B cell (primary cell): ENCODE results near the gene P4HA1. TPM values are rescaled to one million over a fixed set of nuclear protein-coding genes. Genes with fewer than 3 reads are reported as not detected.

Experiments used
- ATAC-seq: fragments of 200-7000 bp; cut with Tn5 transposase; one replicate; pipeline ENCODE4 v1.10.0; 2021; ENCODE audit warnings: low read depth, mild to moderate bottlenecking, moderate number of reproducible peaks, moderate library complexity
- CTCF ChIA-PET: fragments of 350-600 bp; sonication (Branson Sonifier 250); formaldehyde crosslinking; loops from one replicate; lab custom pipeline; 2021; ENCODE audit warnings: antibody characterized with exemption, inconsistent platforms; lab: Charles Lee
- POLR2A ChIA-PET: fragments of 350-600 bp; sonication (Branson Sonifier 250); formaldehyde crosslinking; loops from one replicate; lab custom pipeline; 2021; ENCODE audit warnings: antibody characterized with exemption; lab: Charles Lee
- DNase-seq: peaks from one replicate; pipeline ENCODE4 v3.0.0; 2013
- H2AFZ ChIP-seq: 2 replicates; pipeline ENCODE4 v1.6.1; 2012; ENCODE audit warnings: mild to moderate bottlenecking, low read depth, low read length; ENCODE audit not compliant: insufficient read depth, poor library complexity, severe bottlenecking
- H3K27ac ChIP-seq, 2 donors: 1 replicate in 1 of 2; 2 replicates in 1 of 2; pipeline ENCODE4 v1.5.1; 2012 to 2013; ENCODE audit warnings: low read length in 2 of 2, mild to moderate bottlenecking in 2 of 2, moderate library complexity in 1 of 2
- H3K27me3 ChIP-seq, 4 experiments: fragments of 200-600 bp in 1 of 4; sonication (generic) in 1 of 4; replicated peaks in 1 of 4; 1 replicate in 2 of 4; 2 replicates in 2 of 4; pipeline versions ENCODE4 v1.6.1 to v1.7.0; 2013 to 2016; ENCODE audit warnings: low read length in 3 of 4, mild to moderate bottlenecking in 2 of 4, mixed read lengths in 1 of 4, moderate library complexity in 1 of 4; ENCODE audit not compliant: insufficient read depth in 4 of 4, control insufficient read depth in 3 of 4; ENCODE audit errors: control extremely low read depth in 1 of 4
- H3K36me3 ChIP-seq, 2 experiments: replicated peaks in 1 of 2; 1 replicate in 1 of 2; 2 replicates in 1 of 2; pipeline versions ENCODE4 v1.6.1 to v1.7.1; 2013; ENCODE audit warnings: low read length in 1 of 2; ENCODE audit not compliant: insufficient read depth in 2 of 2, control insufficient read depth in 1 of 2; ENCODE audit errors: control extremely low read depth in 1 of 2, extremely low read depth in 1 of 2
- H3K4me1 ChIP-seq, 2 donors: fragments of 200-600 bp in 1 of 2; sonication (generic) in 1 of 2; 1 replicate in 1 of 2; 2 replicates in 1 of 2; pipeline versions ENCODE4 v1.5.1 to v1.6.1; 2013 to 2017; ENCODE audit warnings: low read length in 2 of 2; ENCODE audit not compliant: control insufficient read depth in 2 of 2, insufficient read depth in 2 of 2
- H3K4me2 ChIP-seq: replicated peaks from 2 replicates; pipeline ENCODE3; 2012; ENCODE audit warnings: mild to moderate bottlenecking, low read depth, low read length; ENCODE audit not compliant: poor library complexity, severe bottlenecking
- H3K4me3 ChIP-seq, 5 experiments: fragments of 200-600 bp in 1 of 5; sonication (generic) in 1 of 5; 1 replicate in 3 of 5; 2 replicates in 2 of 5; pipeline versions ENCODE4 v1.5.1 to v1.7.0; 2011 to 2016; ENCODE audit warnings: low read length in 4 of 5, mild to moderate bottlenecking in 4 of 5, low read depth in 2 of 5, control low read depth in 1 of 5, moderate library complexity in 1 of 5; ENCODE audit not compliant: insufficient read depth in 1 of 5; ENCODE audit errors: control extremely low read depth in 1 of 5, extremely low read depth in 1 of 5
- H3K79me2 ChIP-seq: fragments of 200-600 bp; sonication (generic); one replicate; pipeline ENCODE4 v1.6.0; 2016; ENCODE audit warnings: low read length; ENCODE audit not compliant: control insufficient read depth, insufficient read depth
- H3K9ac ChIP-seq: fragments of 200-600 bp; sonication (generic); 2 replicates; pipeline ENCODE4 v1.6.1; 2017; ENCODE audit warnings: mild to moderate bottlenecking, low read length, moderate library complexity
- H3K9me3 ChIP-seq, 3 donors: one replicate each; pipeline versions ENCODE4 v1.6.1 to v1.7.1; 2013; ENCODE audit warnings: low read length in 2 of 3; ENCODE audit not compliant: control insufficient read depth in 2 of 3, insufficient read depth in 1 of 3; ENCODE audit errors: control extremely low read depth in 1 of 3
- H4K20me1 ChIP-seq: 2 replicates; pipeline ENCODE4 v1.6.0; 2012; ENCODE audit warnings: mild to moderate bottlenecking, low read length; ENCODE audit not compliant: insufficient read depth, control insufficient read depth, poor library complexity, severe bottlenecking
- H3K27ac Mint-ChIP-seq: one replicate; pipeline ENCODE4 v1.8.0; 2021; ENCODE audit warnings: mixed read lengths
- H3K27me3 Mint-ChIP-seq: one replicate; pipeline ENCODE4 v1.8.0; 2021; ENCODE audit warnings: mixed read lengths
- H3K4me1 Mint-ChIP-seq: one replicate; pipeline ENCODE4 v1.8.0; 2021; ENCODE audit warnings: mixed read lengths
- H3K4me3 Mint-ChIP-seq: one replicate; pipeline ENCODE4 v1.8.0; 2021; ENCODE audit warnings: mixed read lengths
- H3K9me3 Mint-ChIP-seq: one replicate; pipeline ENCODE4 v1.8.0; 2022; ENCODE audit warnings: mixed read lengths; ENCODE audit not compliant: insufficient read depth
- EZH2 ChIP-seq: IDR thresholded peaks from 2 replicates; pipeline ENCODE4 v1.6.1; 2012; ENCODE audit warnings: borderline replicate concordance, low read depth, mild to moderate bottlenecking, moderate library complexity, low read length; ENCODE audit not compliant: insufficient read depth, poor library complexity, severe bottlenecking
- WGBS: methylation state at CpG from one replicate; pipeline ENCODE4 v1.1.5; 2013; ENCODE audit warnings: missing lambda C conversion rate; ENCODE audit not compliant: insufficient coverage; 5-methylcytosine and 5-hydroxymethylcytosine counted together
- intact Hi-C: fragments of 100-400 bp; cut with micrococcal nuclease; formaldehyde crosslinking; loops from one replicate; pipeline ENCODE4 v1.10.0; 2022
- polyA plus RNA-seq: library from polyadenylated mRNA; depleted of rRNA; stranded (reverse); fragments of >200 nt; gene quantifications from 2 replicates; pipeline ENCODE4 v1.2.3, GENCODE V29; 2012
- total RNA-seq, 2 donors: library from RNA; stranded (reverse); fragments of 120-200 nt in 1 of 2; gene quantifications; 1 replicate in 1 of 2; 2 replicates in 1 of 2; pipeline versions ENCODE4 v1.2.3 to v1.2.4, GENCODE V29; 2013 to 2022
- TF ChIP-seq, protein P1 (sequence below): fragments of 200-600 bp; IDR thresholded peaks from one replicate; pipeline ENCODE4 v1.8.0; 2022; ENCODE audit warnings: antibody characterized with exemption, mild to moderate bottlenecking

The P4HA1 gene
- total and polyA plus RNA-seq, 2 donors (not counting 1 experiment from before 2014, with no cell fraction given) = 12.8 to 19.0 TPM

DNA sequence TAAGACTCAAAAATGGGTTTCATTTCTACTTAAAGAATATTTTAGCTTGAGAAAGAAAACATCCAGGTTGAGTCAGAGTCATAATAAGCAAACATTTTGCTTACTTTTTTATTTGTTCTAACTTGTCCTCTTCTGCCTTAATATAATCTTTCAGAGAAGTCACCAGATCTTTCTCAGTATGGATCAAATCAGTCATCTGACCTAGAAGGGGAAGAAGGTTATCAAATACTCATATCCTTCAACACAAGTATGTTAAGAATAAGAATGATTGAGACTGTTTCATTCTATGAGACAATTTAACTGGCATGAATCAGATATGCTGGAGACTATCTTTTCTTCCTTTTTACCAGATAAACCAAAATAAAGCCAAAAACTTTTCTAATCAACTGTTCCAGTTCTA lies 23.0 kb downstream of the P4HA1 start:
- Mint-ChIP-seq H3K27me3 (no peaks in the 10 kb centered on the region), H3K4me3 (no peak overlapping the region), H3K27ac (no peak overlapping the region), H3K4me1 (peaks cover 5% of the 10 kb centered on the region), H3K9me3 (no peaks in the 10 kb centered on the region)
- Histone ChIP-seq H3K27me3 (no peaks in the 10 kb centered on the region), H3K27ac (no peak overlapping the region), H3K9ac (no peak overlapping the region), H3K4me1 (no peaks in the 10 kb centered on the region), H3K4me2 (no peak overlapping the region), H2AFZ (no peak overlapping the region), H3K79me2 (peaks cover 16% of the 10 kb centered on the region), H3K9me3 (no peaks in the 10 kb centered on the region), H4K20me1 (peaks cover 5% of the 10 kb centered on the region), H3K36me3 (peaks cover 11 to 33% of the 10 kb centered on the region in 2 experiments), H3K4me3 (no peak overlapping the region)
- ChIA-PET CTCF (interaction anchor here (0.6 kb wide), 1 partner anchor 1061 kb away, joined by 3 read pairs; no protein-coding TSS in a partner anchor), POLR2A (interaction anchor here (0.6 kb wide), 1 partner anchor 85 kb away, joined by 7 read pairs; no protein-coding TSS in a partner anchor)
- intact Hi-C loops = no loop called here
- DNase-seq (no peak), ATAC-seq (no peak)
- TF ChIP-seq EZH2 = no peak
- TF ChIP-seq, protein P1, sequence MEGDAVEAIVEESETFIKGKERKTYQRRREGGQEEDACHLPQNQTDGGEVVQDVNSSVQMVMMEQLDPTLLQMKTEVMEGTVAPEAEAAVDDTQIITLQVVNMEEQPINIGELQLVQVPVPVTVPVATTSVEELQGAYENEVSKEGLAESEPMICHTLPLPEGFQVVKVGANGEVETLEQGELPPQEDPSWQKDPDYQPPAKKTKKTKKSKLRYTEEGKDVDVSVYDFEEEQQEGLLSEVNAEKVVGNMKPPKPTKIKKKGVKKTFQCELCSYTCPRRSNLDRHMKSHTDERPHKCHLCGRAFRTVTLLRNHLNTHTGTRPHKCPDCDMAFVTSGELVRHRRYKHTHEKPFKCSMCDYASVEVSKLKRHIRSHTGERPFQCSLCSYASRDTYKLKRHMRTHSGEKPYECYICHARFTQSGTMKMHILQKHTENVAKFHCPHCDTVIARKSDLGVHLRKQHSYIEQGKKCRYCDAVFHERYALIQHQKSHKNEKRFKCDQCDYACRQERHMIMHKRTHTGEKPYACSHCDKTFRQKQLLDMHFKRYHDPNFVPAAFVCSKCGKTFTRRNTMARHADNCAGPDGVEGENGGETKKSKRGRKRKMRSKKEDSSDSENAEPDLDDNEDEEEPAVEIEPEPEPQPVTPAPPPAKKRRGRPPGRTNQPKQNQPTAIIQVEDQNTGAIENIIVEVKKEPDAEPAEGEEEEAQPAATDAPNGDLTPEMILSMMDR = no peak

- H4K20me1 ChIP-seq = no peaks in the 10 kb centered on the region
- no peaks in the 10 kb centered on the region for H3K4me1 ChIP-seq
- ATAC-seq = no peak
- no peak overlapping the region for H3K4me3 Mint-ChIP-seq
- no peak overlapping the region for H3K27ac ChIP-seq
- no peaks in the 10 kb centered on the region for H3K9me3 Mint-ChIP-seq
- intact Hi-C loops = no loop called here
- TF ChIP-seq, protein P1 = no peak
- DNase-seq = no peak
- H3K4me1 Mint-ChIP-seq = peaks cover 4% of the 10 kb centered on the region
- ChIA-PET POLR2A (no interaction called here), CTCF (interaction anchor here (0.7 kb wide), 1 partner anchor 94 kb away, joined by 4 read pairs; no protein-coding TSS in a partner anchor)
- peaks cover 11 to 21% of the 10 kb centered on the region in 2 experiments for H3K36me3 ChIP-seq
- no peak overlapping the region for H2AFZ ChIP-seq
- no peaks in the 10 kb centered on the region for H3K9me3 ChIP-seq
- H3K27ac Mint-ChIP-seq = no peak overlapping the region
- H3K27me3 ChIP-seq = no peaks in the 10 kb centered on the region
- H3K9ac ChIP-seq = no peak overlapping the region
- no peaks in the 10 kb centered on the region for H3K79me2 ChIP-seq
- no CpG with 5 or more reads among the region's 1 CpG for WGBS
- H3K27me3 Mint-ChIP-seq = no peaks in the 10 kb centered on the region
- no peak overlapping the region for H3K4me3 ChIP-seq
- H3K4me2 ChIP-seq = no peak overlapping the region
Measured at GRCh38 chr10:73065441-73065840, 31.2 kb downstream of the P4HA1 start.
